ENCODE results near the gene UGGT1.

Gene UGGT1

GRCh38 chr2:128232965-128233789 is 142.2 kb downstream of the UGGT1 start:
- peak; percentile 83 for DNase-seq

- no peak for DNase-seq
Measured at GRCh38 chr2:128233790-128234395, 142.9 kb downstream of the UGGT1 start.

GRCh38 chr2:128234613-128235012 is 143.6 kb downstream of the UGGT1 start:
- no peak for DNase-seq

- no peak for DNase-seq
Measured at GRCh38 chr2:128235581-128235980, 144.6 kb downstream of the UGGT1 start.

- no peak for DNase-seq
Measured at GRCh38 chr2:128236491-128237035, 145.6 kb downstream of the UGGT1 start.

- DNase-seq, result no peak
Measured at GRCh38 chr2:128237081-128237534, 146.1 kb downstream of the UGGT1 start.

GRCh38 chr2:128237911-128238697 is 147.1 kb downstream of the UGGT1 start:
- DNase-seq, result no peak

- no peak for DNase-seq
Measured at GRCh38 chr2:128241896-128242295, 150.9 kb downstream of the UGGT1 start.

Data from stimulated activated naive CD4-positive, alpha-beta T cell treated with Interleukin-2 at 50 U/mL for 16 hours (primary cell).